NOMO-1 (cell line): Measurements from ENCODE around the gene TKTL1.
"Not testable (repeated sequence)": the region's sequence is repeated elsewhere in the genome, so short reads cannot be mapped to it uniquely, and the experiment has no call there.

Experiments
- DNase-seq, 2 experiments: peaks; one replicate each; lab custom pipeline; 2025; ENCODE audit not compliant: unreplicated experiment in 2 of 2; lab: John Stamatoyannopoulos, UW

TKTL1 gene

DNA sequence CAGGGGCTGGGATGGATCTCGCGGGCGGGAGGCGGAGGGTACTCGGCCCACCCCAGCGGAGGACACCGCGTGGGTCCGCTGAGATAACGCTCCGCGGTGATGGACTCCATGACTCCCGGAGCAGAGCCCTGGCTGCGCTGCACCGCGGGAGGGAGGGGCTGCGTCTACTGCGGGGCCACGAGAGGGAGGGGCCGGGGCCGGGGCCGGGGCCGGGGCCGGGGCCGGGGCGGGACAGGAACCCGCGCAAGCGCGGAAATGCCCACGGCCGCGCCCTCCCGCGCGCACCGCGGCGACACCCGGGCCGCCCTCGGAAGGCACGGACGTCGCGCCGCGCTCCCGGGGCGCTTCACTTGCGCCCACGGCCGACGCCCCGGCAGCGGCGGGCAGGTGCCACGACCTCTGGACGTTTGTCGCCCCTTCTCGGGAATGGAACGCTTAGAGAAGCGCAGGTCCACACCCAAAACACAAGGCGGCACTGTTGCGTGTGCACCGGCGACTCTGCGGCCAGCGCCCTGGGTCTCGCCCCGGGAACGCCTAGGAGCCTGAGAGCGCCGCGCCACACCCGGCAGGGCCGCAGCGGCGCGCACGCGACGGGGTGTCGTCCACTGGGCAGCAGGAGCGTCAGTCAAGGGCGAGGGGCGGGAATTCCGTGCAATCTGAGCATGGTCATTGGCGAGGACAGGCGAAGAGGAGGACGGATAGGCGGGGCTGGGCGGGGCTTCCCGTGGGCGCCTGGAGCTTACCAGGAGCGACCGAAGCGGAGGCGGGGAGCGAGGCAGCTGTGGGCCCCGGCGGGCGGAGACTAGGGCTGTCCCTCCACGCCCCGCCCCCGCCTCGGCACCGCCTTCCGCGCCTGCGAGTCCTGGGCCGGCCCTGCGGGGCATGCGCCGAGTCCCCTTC lies 46.1 kb downstream of the TKTL1 start:
- DNase-seq: not testable (repeated sequence)

DNA sequence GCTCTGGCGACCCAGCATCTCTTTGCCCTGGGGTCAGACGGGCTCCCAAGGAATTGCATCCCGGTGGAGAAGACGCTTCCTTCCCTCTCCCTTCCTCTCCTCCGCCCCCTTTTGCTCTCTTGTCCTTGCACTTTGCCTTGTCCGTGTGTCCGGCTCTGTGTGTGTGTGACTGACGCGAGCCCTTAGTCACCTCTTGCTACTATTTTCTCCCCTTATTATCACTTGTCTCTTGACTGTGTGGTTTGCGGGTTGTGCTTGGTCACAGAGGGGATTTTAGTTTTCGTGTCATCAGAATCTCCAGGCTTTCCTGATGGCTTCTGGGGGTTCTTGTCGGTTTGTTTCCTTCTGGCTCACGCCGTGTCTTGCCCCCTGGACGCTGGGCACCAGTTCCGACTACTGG lies 47.5 kb downstream of the TKTL1 start:
- DNase-seq: not testable (repeated sequence)

- DNase-seq: not testable (repeated sequence)
Observed at GRCh38 chrX:154343620-154344019, 48.0 kb downstream of the TKTL1 start.

DNA sequence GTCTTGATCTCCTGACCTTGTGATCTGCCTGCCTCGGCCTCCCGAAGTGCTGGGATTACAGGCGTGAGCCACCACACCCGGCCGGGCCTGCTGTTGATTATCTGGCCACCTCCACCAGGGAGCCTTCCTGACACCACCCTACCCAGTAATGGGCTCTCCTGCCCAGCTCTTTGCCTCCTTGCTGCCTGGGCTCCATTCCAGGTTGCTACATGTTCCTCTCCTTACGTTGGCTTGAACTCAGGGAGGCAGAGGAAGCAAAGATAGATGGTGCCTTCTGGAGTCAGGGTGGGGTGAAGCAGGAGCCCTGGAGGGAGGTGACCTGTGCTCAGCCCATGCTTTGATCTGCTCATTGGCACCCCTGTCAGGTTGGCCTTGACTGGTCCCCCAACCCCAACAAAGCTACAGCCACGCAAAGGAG lies 52.5 kb downstream of the TKTL1 start:
- DNase-seq: no peak

- no peak for DNase-seq
Observed at GRCh38 chrX:154348646-154349358, 53.2 kb downstream of the TKTL1 start.

DNA sequence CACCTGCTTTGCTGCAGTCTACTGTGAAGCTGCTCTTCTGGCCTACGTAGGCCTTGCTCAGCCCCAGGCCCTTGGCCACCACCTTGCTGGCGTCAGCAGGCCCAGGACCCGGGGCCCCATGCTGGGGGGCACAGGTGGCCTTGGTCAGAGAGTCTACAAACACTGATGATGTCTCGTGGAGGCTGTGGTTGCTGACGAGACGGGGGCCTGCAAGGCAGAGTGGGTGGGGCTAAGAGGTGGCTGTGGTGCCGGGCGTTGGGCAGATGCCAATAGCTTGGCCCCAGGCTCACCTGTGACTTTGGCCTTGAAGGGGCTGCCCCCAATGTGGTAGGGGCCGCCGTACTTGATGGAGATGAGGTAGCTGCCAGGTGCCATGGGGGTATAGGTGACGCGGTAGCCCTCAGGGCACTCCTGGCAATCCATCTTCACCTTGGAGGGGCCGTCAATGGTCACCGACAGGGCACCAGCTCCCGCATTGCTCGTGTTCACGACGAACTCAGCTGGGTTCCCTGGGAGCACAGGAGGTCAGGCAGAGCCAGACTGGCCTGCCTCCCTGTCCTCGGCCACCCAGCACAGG lies 53.9 kb downstream of the TKTL1 start:
- no peak for DNase-seq

GRCh38 chrX:154349979-154350378 lies 54.4 kb downstream of the TKTL1 start:
- DNase-seq: no peak

- DNase-seq: no peak
Observed at GRCh38 chrX:154350429-154351182, 55.0 kb downstream of the TKTL1 start.

DNA sequence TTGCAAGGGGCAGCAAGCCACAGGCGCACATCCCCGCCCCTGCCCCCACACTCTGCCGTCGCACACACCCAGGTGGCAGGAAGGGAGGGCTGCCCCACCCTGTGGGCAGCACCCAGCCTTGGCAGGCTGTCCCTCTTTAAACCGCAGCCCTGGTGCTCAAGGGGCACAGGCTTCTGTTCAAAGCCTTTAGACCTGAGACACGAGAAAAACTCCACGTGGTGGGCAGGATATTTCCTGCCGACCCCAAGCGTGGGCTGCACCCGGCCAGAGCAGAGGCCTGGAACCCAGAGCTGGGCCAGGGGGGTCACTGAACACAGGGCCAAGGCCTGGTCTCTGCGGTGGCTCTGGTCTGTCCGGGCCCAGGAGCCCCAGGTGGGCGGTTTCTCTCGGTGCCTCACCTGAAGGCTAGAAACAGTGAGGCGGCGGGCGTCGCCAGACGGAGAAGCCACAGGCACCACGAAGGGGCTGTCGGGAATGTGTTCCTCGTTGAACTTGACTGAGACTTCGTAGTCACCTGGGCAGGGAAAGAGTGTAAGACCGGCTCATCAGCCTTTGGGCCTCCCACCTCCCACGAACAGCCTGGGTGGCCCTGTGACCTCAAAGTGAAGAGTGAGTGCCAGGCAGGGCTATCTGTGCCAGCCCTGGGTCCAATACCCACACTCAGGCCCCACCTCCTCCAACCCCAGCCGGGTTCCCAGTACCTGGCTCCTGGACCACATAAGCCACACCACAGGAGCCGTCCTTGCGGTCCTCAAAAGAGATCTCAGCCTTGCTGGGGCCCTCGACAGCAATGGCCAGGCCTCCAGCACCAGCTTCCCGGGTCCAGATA lies 55.8 kb downstream of the TKTL1 start:
- no peak for DNase-seq

- no peak for DNase-seq
Observed at GRCh38 chrX:154352012-154352401, 56.4 kb downstream of the TKTL1 start.

DNA sequence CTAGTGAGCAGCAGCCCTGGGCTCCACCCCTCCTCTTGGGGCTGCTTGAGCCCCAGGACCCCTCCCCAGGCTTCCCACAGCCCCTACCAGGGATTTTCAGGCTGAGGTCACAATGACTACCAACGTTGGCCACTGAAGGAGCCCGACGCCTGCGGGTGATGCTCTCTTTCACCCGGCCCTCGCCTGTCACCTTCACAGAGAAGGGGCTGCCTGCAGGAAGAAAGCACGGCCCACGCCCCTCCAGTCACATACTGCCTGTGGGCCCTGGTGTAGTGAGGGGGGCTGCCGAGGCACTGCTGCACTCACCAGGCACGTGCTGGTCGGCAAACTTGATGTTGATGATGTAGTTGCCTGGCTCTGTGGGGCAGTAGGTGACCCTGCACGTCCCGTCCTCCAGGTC lies 56.9 kb downstream of the TKTL1 start:
- DNase-seq: no peak

DNA sequence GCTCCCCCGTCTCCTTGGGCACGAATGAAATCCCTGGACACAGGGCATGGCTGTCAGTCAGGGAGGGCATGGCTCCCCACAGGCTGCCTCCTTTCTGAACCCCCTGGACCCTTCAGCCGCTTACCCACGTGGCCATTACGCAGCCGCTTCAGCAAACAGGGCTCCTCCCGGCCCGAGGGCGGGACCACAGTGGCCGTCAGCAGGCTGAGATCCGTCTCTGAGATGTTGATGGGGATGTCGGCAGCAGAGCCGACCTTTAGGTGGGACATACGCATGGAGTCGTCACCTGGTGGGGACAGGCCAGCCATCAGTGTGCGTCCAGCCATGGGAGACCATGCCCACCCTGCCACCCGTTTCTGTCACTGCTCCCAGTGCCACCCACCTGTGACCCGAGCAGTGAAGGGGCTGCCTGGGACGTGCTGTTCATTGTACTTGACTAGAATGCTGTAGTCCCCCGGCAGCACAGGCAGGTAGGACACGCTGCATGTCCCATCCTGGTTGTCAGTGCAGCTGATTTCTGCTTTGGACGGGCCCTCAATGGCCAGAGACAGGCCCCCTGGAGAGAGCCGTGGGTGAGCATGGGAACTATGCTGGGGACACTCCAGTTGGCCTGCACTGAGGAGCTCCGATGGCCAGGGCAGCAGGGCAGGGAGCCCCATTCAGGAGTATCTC lies 57.7 kb downstream of the TKTL1 start:
- DNase-seq: no peak

- no peak for DNase-seq
Observed at GRCh38 chrX:154354013-154354412, 58.4 kb downstream of the TKTL1 start.

GRCh38 chrX:154354516-154354915 lies 58.9 kb downstream of the TKTL1 start:
- no peak for DNase-seq

- no peak for DNase-seq
Observed at GRCh38 chrX:154355094-154355775, 59.6 kb downstream of the TKTL1 start.

GRCh38 chrX:154355776-154356140 lies 60.2 kb downstream of the TKTL1 start:
- no peak for DNase-seq

GRCh38 chrX:154356596-154356995 lies 61.0 kb downstream of the TKTL1 start:
- no peak for DNase-seq

GRCh38 chrX:154357205-154357604 lies 61.6 kb downstream of the TKTL1 start:
- DNase-seq: no peak

- DNase-seq: no peak
Observed at GRCh38 chrX:154358011-154358410, 62.4 kb downstream of the TKTL1 start.
